IMR-90 (cell line): ENCODE results near the gene LYPD5. TPM values are rescaled to one million over a fixed set of nuclear protein-coding genes. Genes with fewer than 3 reads are reported as not detected.

Experiments
- ATAC-seq: fragments of 200-7000 bp; cut with Tn5 transposase; 2 replicates; pipeline ENCODE4 v1.9.1; 2020; ENCODE audit warnings: low read depth, mild to moderate bottlenecking, moderate library complexity
- BruUV-seq: library from RNA; stranded (reverse); fragments of 400-500 nt; replicated peaks from 2 replicates; lab custom pipeline; 2021; lab: Mats Ljungman, UMichigan
- CTCF ChIA-PET: fragments of 300-600 bp; formaldehyde crosslinking; extraction: SDS; loops from one replicate; lab custom pipeline; 2021; ENCODE audit warnings: antibody characterized with exemption; lab: Yijun Ruan, JAX
- POLR2A ChIA-PET: fragments of 300-600 bp; sonication (Branson Sonifier 250); formaldehyde crosslinking; loops from one replicate; lab custom pipeline; 2022; ENCODE audit warnings: antibody characterized with exemption; ENCODE audit not compliant: unreplicated experiment; lab: Charles Lee
- DNase-seq: peaks from one replicate; pipeline ENCODE4 v3.0.0; 2013
- H2AFZ ChIP-seq: replicated peaks from 2 replicates; pipeline ENCODE3; 2013; ENCODE audit warnings: low read length, mild to moderate bottlenecking; ENCODE audit not compliant: poor library complexity
- H2AK5ac ChIP-seq: 2 replicates; pipeline ENCODE4 v1.6.1; 2013; ENCODE audit warnings: low read depth, low read length, inconsistent platforms
- H2AK9ac ChIP-seq: replicated peaks from 2 replicates; pipeline ENCODE3; 2013; ENCODE audit warnings: mild to moderate bottlenecking, low read depth, low read length, moderate library complexity; ENCODE audit not compliant: poor library complexity
- H2BK120ac ChIP-seq: 2 replicates; pipeline ENCODE4 v1.6.1; 2013; ENCODE audit warnings: low read depth, low read length, inconsistent platforms
- H2BK15ac ChIP-seq: 3 replicates; pipeline ENCODE4 v1.6.1; 2013; ENCODE audit warnings: low read depth, low read length, inconsistent platforms
- H2BK20ac ChIP-seq: 2 replicates; pipeline ENCODE4 v1.6.1; 2013; ENCODE audit warnings: low read depth, mild to moderate bottlenecking, inconsistent platforms, low read length, moderate library complexity
- H2BK5ac ChIP-seq: 2 replicates; pipeline ENCODE4 v1.6.1; 2013; ENCODE audit warnings: mild to moderate bottlenecking, low read depth, low read length, inconsistent platforms; ENCODE audit not compliant: poor library complexity, severe bottlenecking
- H3K14ac ChIP-seq: replicated peaks from 2 replicates; pipeline ENCODE4 v1.6.1; 2013; ENCODE audit warnings: low read depth, low read length, inconsistent platforms
- H3K18ac ChIP-seq: 2 replicates; pipeline ENCODE4 v1.6.1; 2013; ENCODE audit warnings: low read depth, low read length, control low read depth
- H3K23ac ChIP-seq: 2 replicates; pipeline ENCODE4 v1.6.1; 2013; ENCODE audit warnings: low read depth, low read length, inconsistent platforms
- H3K27ac ChIP-seq: 2 replicates; pipeline ENCODE4 v1.5.1; 2013; ENCODE audit warnings: mild to moderate bottlenecking, control low read depth, low read length; ENCODE audit not compliant: insufficient read depth
- H3K27me3 ChIP-seq: 2 replicates; pipeline ENCODE4 v1.6.1; 2013; ENCODE audit warnings: low read length; ENCODE audit not compliant: control insufficient read depth, insufficient read depth
- H3K36me3 ChIP-seq: 2 replicates; pipeline ENCODE4 v1.6.1; 2013; ENCODE audit warnings: low read length, mixed read lengths; ENCODE audit not compliant: control insufficient read depth, insufficient read depth
- H3K4ac ChIP-seq: 2 replicates; pipeline ENCODE4 v1.6.1; 2013; ENCODE audit warnings: low read depth, low read length, inconsistent platforms
- H3K4me1 ChIP-seq: 2 replicates; pipeline ENCODE4 v1.6.1; 2013; ENCODE audit warnings: low read length, mixed read lengths; ENCODE audit not compliant: control insufficient read depth, insufficient read depth
- H3K4me2 ChIP-seq: 2 replicates; pipeline ENCODE4 v1.6.1; 2013; ENCODE audit warnings: low read depth, mild to moderate bottlenecking, control low read depth, low read length, moderate library complexity
- H3K4me3 ChIP-seq: 2 replicates; pipeline ENCODE4 v1.5.1; 2013; ENCODE audit warnings: low read depth, mild to moderate bottlenecking, control low read depth, low read length, moderate library complexity; ENCODE audit not compliant: insufficient read depth
- H3K56ac ChIP-seq: 2 replicates; pipeline ENCODE4 v1.6.1; 2013; ENCODE audit warnings: low read length, inconsistent platforms; ENCODE audit not compliant: insufficient read depth; ENCODE audit errors: extremely low read depth
- H3K79me1 ChIP-seq, 2 experiments: 2 replicates each; pipeline ENCODE4 v1.6.1; 2013; ENCODE audit warnings: low read length in 2 of 2, inconsistent platforms in 1 of 2, low read depth in 1 of 2
- H3K9ac ChIP-seq: 2 replicates; pipeline ENCODE4 v1.6.1; 2013; ENCODE audit warnings: low read depth, low read length, control low read depth
- H3K9me1 ChIP-seq: 2 replicates; pipeline ENCODE4 v1.6.1; 2013; ENCODE audit warnings: low read length, inconsistent platforms; ENCODE audit not compliant: insufficient read depth
- H3K9me3 ChIP-seq: 2 replicates; pipeline ENCODE4 v1.6.1; 2013; ENCODE audit warnings: low read length; ENCODE audit not compliant: control insufficient read depth, insufficient read depth
- H4K20me1 ChIP-seq: 2 replicates; pipeline ENCODE4 v1.6.1; 2013; ENCODE audit warnings: low read length, inconsistent platforms; ENCODE audit not compliant: insufficient read depth
- H4K5ac ChIP-seq: 2 replicates; pipeline ENCODE4 v1.6.1; 2013; ENCODE audit warnings: mild to moderate bottlenecking, low read depth, low read length, control low read depth
- H4K8ac ChIP-seq, 2 experiments: 2 replicates each; pipeline ENCODE4 v1.6.1; 2013; ENCODE audit warnings: low read depth in 2 of 2, low read length in 2 of 2, control low read depth in 1 of 2, inconsistent platforms in 1 of 2
- H4K91ac ChIP-seq: 2 replicates; pipeline ENCODE4 v1.6.1; 2013; ENCODE audit warnings: low read depth, low read length, inconsistent platforms; ENCODE audit not compliant: insufficient read depth
- BHLHE40 ChIP-seq: fragments of 150-350 bp; IDR thresholded peaks from 2 replicates; pipeline ENCODE4 v1.6.1; 2016; ENCODE audit warnings: mild to moderate bottlenecking, low read depth, low read length
- CEBPB ChIP-seq: IDR thresholded peaks from 2 replicates; pipeline ENCODE4 v1.6.1; 2012; ENCODE audit warnings: low read depth, low read length, improper control_type of control experiment
- CHD1 ChIP-seq: IDR thresholded peaks from 2 replicates; pipeline ENCODE4 v1.6.1; 2012; ENCODE audit warnings: low read depth, low read length, improper control_type of control experiment
- FOS ChIP-seq: fragments of 150-350 bp; IDR thresholded peaks from 2 replicates; pipeline ENCODE4 v1.6.1; 2016; ENCODE audit warnings: low read depth, low read length
- MAZ ChIP-seq: IDR thresholded peaks from 2 replicates; pipeline ENCODE4 v1.6.1; 2012; ENCODE audit warnings: low read depth, mild to moderate bottlenecking, low read length, improper control_type of control experiment, moderate library complexity, borderline replicate concordance
- MXI1 ChIP-seq: IDR thresholded peaks from 2 replicates; pipeline ENCODE4 v1.6.1; 2012; ENCODE audit warnings: low read depth, mild to moderate bottlenecking, low read length, moderate library complexity, borderline replicate concordance
- NFE2L2 ChIP-seq: fragments of 150-350 bp; IDR thresholded peaks from 2 replicates; pipeline ENCODE4 v1.6.1; 2016; ENCODE audit warnings: low read depth, mild to moderate bottlenecking, low read length
- POLR2A ChIP-seq: IDR thresholded peaks from 2 replicates; pipeline ENCODE4 v1.6.1; 2012; ENCODE audit warnings: mild to moderate bottlenecking, low read depth, low read length
- RAD21 ChIP-seq: IDR thresholded peaks from 2 replicates; pipeline ENCODE4 v1.6.1; 2012; ENCODE audit warnings: low read length, improper control_type of control experiment
- RCOR1 ChIP-seq: IDR thresholded peaks from 2 replicates; pipeline ENCODE4 v1.6.1; 2012; ENCODE audit warnings: mild to moderate bottlenecking, low read length, improper control_type of control experiment; ENCODE audit not compliant: insufficient replicate concordance
- RFX5 ChIP-seq: IDR thresholded peaks from 2 replicates; pipeline ENCODE4 v1.8.0; 2012; ENCODE audit warnings: low read depth, mild to moderate bottlenecking, low read length, moderate library complexity
- SMC3 ChIP-seq: fragments of 150-350 bp; IDR thresholded peaks from 2 replicates; pipeline ENCODE4 v1.6.1; 2016; ENCODE audit warnings: low read depth, mild to moderate bottlenecking, antibody characterized with exemption, low read length, moderate library complexity
- dilution Hi-C: fragments of 300-500 bp; cut with HindIII; formaldehyde crosslinking; loops from one replicate; pipeline ENCODE4 v1.14.3; 2018; ENCODE audit warnings: low sequenced_read_pairs; ENCODE audit not compliant: unreplicated experiment
- in situ Hi-C: fragments of 300-500 bp; cut with MboI; formaldehyde crosslinking; loops from 3 replicates; pipeline ENCODE4 v1.14.3; 2019; ENCODE audit warnings: low sequenced_read_pairs, inconsistent platforms, mixed read lengths
- intact Hi-C: fragments of 100-400 bp; cut with micrococcal nuclease; formaldehyde crosslinking; loops from 2 replicates; pipeline ENCODE4 v1.10.0; 2022
- polyA plus RNA-seq, 3 experiments: library from polyadenylated mRNA; depleted of rRNA; stranded (reverse); fragments of >200 nt; gene quantifications; 2 replicates each; pipeline ENCODE4 v1.2.3, GENCODE V29; 2012; ENCODE audit warnings: low replicate concordance in 1 of 3
- total RNA-seq: library from RNA; depleted of rRNA; stranded (reverse); fragments of >200 nt; gene quantifications from 2 replicates; pipeline ENCODE4 v1.2.3, GENCODE V29; 2012
- TF ChIP-seq, protein P1 (sequence below): fragments of 150-350 bp; IDR thresholded peaks from 2 replicates; pipeline ENCODE4 v1.6.1; 2017; ENCODE audit warnings: mild to moderate bottlenecking, antibody characterized with exemption, low read length, low read depth
- TF ChIP-seq, protein P2 (sequence below): conservative IDR thresholded peaks from 2 replicates; pipeline ENCODE4 v1.5.1; 2012; ENCODE audit warnings: mild to moderate bottlenecking, low read depth, low read length, improper control_type of control experiment

Gene LYPD5
- total and polyA plus RNA-seq, 2 of the 4 experiments (the other 2 are of a cell fraction) = 0.31 to 0.36 TPM

GRCh38 chr19:43807651-43808050 lies 5.4 kb upstream of the LYPD5 start:
- Histone ChIP-seq H3K56ac (no peak overlapping the region), H3K27me3 (peaks cover 11% of the 10 kb centered on the region), H2BK5ac (no peak overlapping the region), H3K23ac (no peak overlapping the region), H2BK15ac (no peak overlapping the region), H3K9me1 (no peaks in the 10 kb centered on the region), H4K91ac (no peak overlapping the region), H3K4ac (no peak overlapping the region), H2BK120ac (no peak overlapping the region), H4K5ac (no peak overlapping the region), H3K79me1 (no peaks in the 10 kb centered on the region), H3K36me3 (no peaks in the 10 kb centered on the region), H2BK20ac (no peak overlapping the region), H3K9me3 (no peaks in the 10 kb centered on the region), H3K4me2 (no peak overlapping the region), H3K4me3 (no peak overlapping the region), H3K27ac (no peak overlapping the region), H3K14ac (no peak overlapping the region), H3K18ac (no peak overlapping the region), H2AK5ac (no peak overlapping the region), H4K20me1 (no peaks in the 10 kb centered on the region), H2AK9ac (no peak overlapping the region), H3K9ac (no peak overlapping the region), H3K4me1 (no peaks in the 10 kb centered on the region), H4K8ac (no peak overlapping the region), H2AFZ (no peak overlapping the region)
- in situ Hi-C loops = no loop called here
- ChIA-PET CTCF (no interaction called here), POLR2A (no interaction called here)
- no peak for TF ChIP-seq CEBPB
- no peak for TF ChIP-seq MXI1
- TF ChIP-seq RCOR1 = no peak
- no peak for TF ChIP-seq NFE2L2
- no peak for TF ChIP-seq FOS
- TF ChIP-seq POLR2A = no peak
- TF ChIP-seq BHLHE40 = no peak
- TF ChIP-seq RFX5 = no peak
- TF ChIP-seq MAZ = no peak
- TF ChIP-seq, protein P1, sequence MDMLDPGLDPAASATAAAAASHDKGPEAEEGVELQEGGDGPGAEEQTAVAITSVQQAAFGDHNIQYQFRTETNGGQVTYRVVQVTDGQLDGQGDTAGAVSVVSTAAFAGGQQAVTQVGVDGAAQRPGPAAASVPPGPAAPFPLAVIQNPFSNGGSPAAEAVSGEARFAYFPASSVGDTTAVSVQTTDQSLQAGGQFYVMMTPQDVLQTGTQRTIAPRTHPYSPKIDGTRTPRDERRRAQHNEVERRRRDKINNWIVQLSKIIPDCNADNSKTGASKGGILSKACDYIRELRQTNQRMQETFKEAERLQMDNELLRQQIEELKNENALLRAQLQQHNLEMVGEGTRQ = no peak
- no peak for TF ChIP-seq RAD21
- TF ChIP-seq, protein P2, sequence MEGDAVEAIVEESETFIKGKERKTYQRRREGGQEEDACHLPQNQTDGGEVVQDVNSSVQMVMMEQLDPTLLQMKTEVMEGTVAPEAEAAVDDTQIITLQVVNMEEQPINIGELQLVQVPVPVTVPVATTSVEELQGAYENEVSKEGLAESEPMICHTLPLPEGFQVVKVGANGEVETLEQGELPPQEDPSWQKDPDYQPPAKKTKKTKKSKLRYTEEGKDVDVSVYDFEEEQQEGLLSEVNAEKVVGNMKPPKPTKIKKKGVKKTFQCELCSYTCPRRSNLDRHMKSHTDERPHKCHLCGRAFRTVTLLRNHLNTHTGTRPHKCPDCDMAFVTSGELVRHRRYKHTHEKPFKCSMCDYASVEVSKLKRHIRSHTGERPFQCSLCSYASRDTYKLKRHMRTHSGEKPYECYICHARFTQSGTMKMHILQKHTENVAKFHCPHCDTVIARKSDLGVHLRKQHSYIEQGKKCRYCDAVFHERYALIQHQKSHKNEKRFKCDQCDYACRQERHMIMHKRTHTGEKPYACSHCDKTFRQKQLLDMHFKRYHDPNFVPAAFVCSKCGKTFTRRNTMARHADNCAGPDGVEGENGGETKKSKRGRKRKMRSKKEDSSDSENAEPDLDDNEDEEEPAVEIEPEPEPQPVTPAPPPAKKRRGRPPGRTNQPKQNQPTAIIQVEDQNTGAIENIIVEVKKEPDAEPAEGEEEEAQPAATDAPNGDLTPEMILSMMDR = no peak
- TF ChIP-seq CHD1 = no peak
- TF ChIP-seq SMC3 = no peak
- no TSS peak for BruUV-seq
- intact Hi-C loops = loop anchor here (5.0 to 10.0 kb wide), 2 partner anchors 270 to 363 kb away; no protein-coding TSS in a partner anchor
- ATAC-seq (no peak), DNase-seq (no peak)
- dilution Hi-C loops = no loop called here
